GM12878 (cell line): Measurements from ENCODE around the gene PANX2. TPM values are rescaled to one million over a fixed set of nuclear protein-coding genes. Genes with fewer than 3 reads are reported as not detected.

Experiments used
- ATAC-seq: fragments of 200-7000 bp; cut with Tn5 transposase; 3 replicates; pipeline ENCODE4 v1.9.1; 2020; ENCODE audit warnings: mild to moderate bottlenecking, moderate library complexity
- BruUV-seq: library from RNA; stranded (reverse); fragments of 400-500 nt; replicated peaks from 2 replicates; lab custom pipeline; 2021; lab: Mats Ljungman, UMichigan
- CTCF ChIA-PET: fragments of 300-600 bp; sonication (Branson Sonifier 250); formaldehyde crosslinking; extraction: SDS; loops from one replicate; lab custom pipeline; 2021; ENCODE audit warnings: inconsistent platforms; lab: Yijun Ruan, JAX
- POLR2A ChIA-PET: fragments of 350-600 bp; formaldehyde crosslinking; extraction: SDS; loops from one replicate; lab custom pipeline; 2021; ENCODE audit warnings: inconsistent platforms; lab: Charles Lee
- RAD21 ChIA-PET: fragments of 300-600 bp; sonication (Branson Sonifier 250); formaldehyde crosslinking; loops from one replicate; lab custom pipeline; 2023; ENCODE audit warnings: antibody characterized with exemption; ENCODE audit not compliant: unreplicated experiment; lab: Charles Lee
- SMC1A ChIA-PET: fragments of 300-600 bp; sonication (Branson Sonifier 250); formaldehyde crosslinking; loops from one replicate; lab custom pipeline; 2023; ENCODE audit not compliant: unreplicated experiment, uncharacterized antibody; lab: Charles Lee
- DNase-seq: peaks from one replicate; pipeline ENCODE4 v3.0.0-alpha.2; 2011; ENCODE audit warnings: low read depth, low spot score
- FAIRE-seq: peaks from 3 replicates; lab custom pipeline; 2011; peaks lifted over from hg19 to GRCh38; lab: Jason Lieb, UNC
- H2AFZ ChIP-seq: 2 replicates; pipeline ENCODE4 v1.6.0; 2011; ENCODE audit warnings: low read depth, low read length, control low read depth; ENCODE audit not compliant: control insufficient read depth
- H3K27ac ChIP-seq: 2 replicates; pipeline ENCODE4 v1.5.1; 2011; ENCODE audit warnings: control low read depth; ENCODE audit not compliant: control insufficient read depth, insufficient read depth
- H3K27me3 ChIP-seq, 2 experiments: replicated peaks in 1 of 2; 2 replicates each; pipeline versions ENCODE4 v1.6.0 to v1.6.1; 2011; ENCODE audit warnings: low read length in 1 of 2; ENCODE audit not compliant: control insufficient read depth in 2 of 2, insufficient read depth in 2 of 2
- H3K36me3 ChIP-seq, 2 experiments: 2 replicates each; pipeline ENCODE4 v1.5.1; 2011; ENCODE audit warnings: low read length in 1 of 2; ENCODE audit not compliant: control insufficient read depth in 2 of 2, insufficient read depth in 2 of 2
- H3K4me1 ChIP-seq: 2 replicates; pipeline ENCODE4 v1.6.1; 2011; ENCODE audit warnings: mild to moderate bottlenecking, low read length, moderate library complexity, mixed read lengths; ENCODE audit not compliant: control insufficient read depth, insufficient read depth
- H3K4me2 ChIP-seq: 2 replicates; pipeline ENCODE4 v1.6.0; 2011; ENCODE audit warnings: control low read depth; ENCODE audit not compliant: control insufficient read depth, insufficient read depth
- H3K4me3 ChIP-seq: fragments of 200-600 bp; sonication (generic); 2 replicates; pipeline ENCODE4 v1.5.1; 2016
- H3K79me2 ChIP-seq: 2 replicates; pipeline ENCODE4 v1.6.0; 2011; ENCODE audit warnings: low read length; ENCODE audit not compliant: control insufficient read depth, insufficient read depth
- H3K9ac ChIP-seq: 2 replicates; pipeline ENCODE4 v1.8.0; 2011; ENCODE audit warnings: low read length, control low read depth, mixed read lengths; ENCODE audit not compliant: control insufficient read depth, insufficient read depth
- H3K9me3 ChIP-seq: replicated peaks from 3 replicates; pipeline ENCODE4 v1.5.1; 2011; ENCODE audit warnings: mild to moderate bottlenecking, low read length; ENCODE audit not compliant: control insufficient read depth, insufficient read depth
- H4K20me1 ChIP-seq: 2 replicates; pipeline ENCODE4 v1.6.0; 2011; ENCODE audit not compliant: control insufficient read depth, insufficient read depth
- ASH2L ChIP-seq: fragments of 300-600, 200-600 bp; sonication (generic); IDR thresholded peaks from 2 replicates; pipeline ENCODE4 v1.6.1; 2017; ENCODE audit warnings: low read depth, mild to moderate bottlenecking, borderline replicate concordance
- CBX5 ChIP-seq: sonication (generic); IDR thresholded peaks from 2 replicates; pipeline ENCODE4 v1.6.1; 2016; ENCODE audit warnings: low read depth, moderate library complexity, mild to moderate bottlenecking, inconsistent platforms
- E2F8 ChIP-seq: fragments of 450-650 bp; IDR thresholded peaks from 2 replicates; pipeline ENCODE4 v1.6.1; 2018; ENCODE audit warnings: mild to moderate bottlenecking, low read depth, moderate library complexity; ENCODE audit not compliant: partially characterized antibody
- FOXK2 ChIP-seq: fragments of 450-650 bp; IDR thresholded peaks from 2 replicates; pipeline ENCODE4 v1.6.1; 2017; ENCODE audit warnings: mild to moderate bottlenecking, moderate library complexity
- FOXM1 ChIP-seq: IDR thresholded peaks from 2 replicates; pipeline ENCODE4 v1.6.1; 2012; ENCODE audit warnings: low read depth, mild to moderate bottlenecking, inconsistent platforms, low read length, moderate library complexity
- HDAC2 ChIP-seq: fragments of 200-600 bp; sonication (generic); IDR thresholded peaks from 2 replicates; pipeline ENCODE4 v1.6.1; 2017
- KDM1A ChIP-seq: fragments of 200-600 bp; sonication (generic); IDR thresholded peaks from 2 replicates; pipeline ENCODE4 v1.6.1; 2016; ENCODE audit warnings: borderline replicate concordance
- NR2C2 ChIP-seq: IDR thresholded peaks from 2 replicates; pipeline ENCODE4 v1.6.1; 2011; ENCODE audit warnings: borderline replicate concordance, low read depth; ENCODE audit not compliant: control insufficient read depth, insufficient read length
- PAX8 ChIP-seq: fragments of 450-650 bp; IDR thresholded peaks from 2 replicates; pipeline ENCODE4 v1.6.1; 2017; ENCODE audit warnings: mild to moderate bottlenecking, moderate library complexity
- POLR2A ChIP-seq: IDR thresholded peaks from 2 replicates; pipeline ENCODE4 v1.6.1; 2011; ENCODE audit warnings: low read depth, mild to moderate bottlenecking, low read length
- POLR2AphosphoS5 ChIP-seq: IDR thresholded peaks from 2 replicates; pipeline ENCODE4 v1.6.1; 2011; ENCODE audit warnings: mild to moderate bottlenecking, low read length, inconsistent platforms
- RBBP5 ChIP-seq: fragments of 200-600 bp; sonication (generic); conservative IDR thresholded peaks from 2 replicates; pipeline ENCODE4 v1.6.1; 2016
- SMARCA5 ChIP-seq: fragments of 450-650 bp; IDR thresholded peaks from 2 replicates; pipeline ENCODE4 v1.6.1; 2017; ENCODE audit warnings: mild to moderate bottlenecking
- SMC3 ChIP-seq: IDR thresholded peaks from 2 replicates; pipeline ENCODE4 v1.6.1; 2011; ENCODE audit warnings: low read length, improper control_type of control experiment, borderline replicate concordance
- SREBF2 ChIP-seq: IDR thresholded peaks from 2 replicates; pipeline ENCODE4 v1.6.1; 2012; ENCODE audit warnings: mild to moderate bottlenecking, low read length
- TBL1XR1 ChIP-seq: IDR thresholded peaks from 2 replicates; pipeline ENCODE4 v1.6.1; 2012; ENCODE audit warnings: low read depth, low read length, improper control_type of control experiment
- TCF12 ChIP-seq: IDR thresholded peaks from 2 replicates; pipeline ENCODE4 v1.6.1; 2011; ENCODE audit warnings: low read depth, mild to moderate bottlenecking, low read length
- TCF3 ChIP-seq: IDR thresholded peaks from 2 replicates; pipeline ENCODE4 v1.6.1; 2012; ENCODE audit warnings: low read depth, mild to moderate bottlenecking, low read length, borderline replicate concordance; ENCODE audit not compliant: insufficient read depth
- WGBS: methylation state at CpG from one replicate; pipeline ENCODE4 v1.1.6; 2016; ENCODE audit warnings: low lambda C conversion rate; ENCODE audit not compliant: insufficient replicate concordance, insufficient coverage; ENCODE audit errors: missing lambda C conversion rate; 5-methylcytosine and 5-hydroxymethylcytosine counted together
- in situ Hi-C: fragments of 300-500 bp; cut with MboI; formaldehyde crosslinking; loops from 9 replicates; pipeline ENCODE4 v1.14.3; 2018; ENCODE audit warnings: mixed read lengths
- intact Hi-C: fragments of 100-400 bp; cut with micrococcal nuclease; formaldehyde crosslinking; loops from one replicate; pipeline ENCODE4 v1.14.2; 2022; ENCODE audit not compliant: unreplicated experiment
- polyA plus RNA-seq, 11 experiments: library from polyadenylated mRNA; depleted of rRNA in 4 of 11; unstranded in 6 of 11; stranded (reverse) in 5 of 11; fragments of >200 nt; fragmentation: Nextera tagmentation in 4 of 11; fragmentation: Illumina TruSeq in 1 of 11; extraction: Ambion mirVana in 4 of 11; extraction: Trizol in 1 of 11; gene quantifications; 1 replicate in 1 of 11; 2 replicates in 10 of 11; pipeline versions ENCODE4 v1.2.1 to v1.2.3, GENCODE V29; 2011 to 2016; ENCODE audit warnings: inconsistent platforms in 2 of 11, missing spikeins in 2 of 11, low read depth in 1 of 11
- total RNA-seq, 4 experiments: library from RNA; depleted of rRNA in 3 of 4; stranded (reverse); fragments of >200 nt in 3 of 4; fragmentation: Illumina TruSeq in 1 of 4; extraction: Trizol in 1 of 4; gene quantifications; 2 replicates each; pipeline versions ENCODE4 v1.2.1 to v1.2.3, GENCODE V29; 2013 to 2021
- TF ChIP-seq, protein P1 (sequence below): fragments of 450-650 bp; IDR thresholded peaks from 2 replicates; pipeline ENCODE4 v1.6.1; 2017; ENCODE audit warnings: mild to moderate bottlenecking, moderate library complexity

The PANX2 gene
- total and polyA plus RNA-seq, 10 of the 15 experiments (the other 5 are each of a cell fraction or from before 2014, with no cell fraction given), result 0.04 to 0.44 (median 0.17) TPM; not detected in 5

DNA sequence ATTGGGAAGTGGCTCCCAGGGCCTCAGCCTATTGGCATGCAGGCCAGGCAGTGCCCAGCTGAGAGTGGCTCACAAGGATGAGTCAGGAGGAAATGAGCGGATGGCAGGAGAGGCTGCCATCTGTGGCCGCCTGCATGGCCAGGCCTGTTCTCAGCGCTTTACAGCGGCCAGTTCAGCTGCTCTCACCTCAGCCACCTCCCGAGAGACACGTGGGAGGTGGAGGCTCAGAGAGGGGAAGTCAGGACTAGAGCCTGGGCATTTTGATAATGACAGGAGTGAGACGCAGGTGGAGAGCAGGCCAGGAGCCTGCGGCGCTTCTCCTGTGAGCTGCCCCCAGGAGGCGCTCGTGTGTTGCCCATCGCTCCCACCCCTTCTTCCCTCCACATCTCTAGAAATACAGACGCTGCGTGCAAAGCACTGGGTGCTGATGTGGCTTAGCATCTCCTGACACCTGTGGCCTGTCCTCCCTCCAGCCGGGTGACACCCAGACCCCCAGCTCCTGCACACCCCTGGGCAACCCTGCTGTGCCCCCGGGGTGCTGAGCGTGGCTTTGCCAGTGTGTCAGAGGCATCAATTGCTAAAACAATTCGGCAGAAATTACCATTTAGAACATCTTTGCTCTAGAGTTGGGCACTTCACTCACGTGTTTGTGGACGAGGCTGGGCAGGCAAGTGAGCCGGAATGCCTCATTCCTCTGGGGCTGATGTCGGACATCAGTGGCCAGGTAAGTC is 21.4 kb upstream of the PANX2 start:
- FAIRE-seq, result peak; percentile 31
- Histone ChIP-seq H3K79me2 (no peaks in the 10 kb centered on the region), H3K4me2 (no peak overlapping the region), H4K20me1 (no peaks in the 10 kb centered on the region), H3K9ac (no peak overlapping the region), H2AFZ (peak overlapping the region; percentile 47), H3K9me3 (no peaks in the 10 kb centered on the region), H3K4me3 (no peak overlapping the region), H3K27me3 (no peaks in the 10 kb centered on the region; a peak in 2 of 4 replicates), H3K36me3 (no peaks in the 10 kb centered on the region), H3K27ac (no peak overlapping the region), H3K4me1 (no peaks in the 10 kb centered on the region)
- ChIA-PET SMC1A (interaction anchor here (0.8 to 1.8 kb wide), 4 partner anchors 38 to 249 kb away, joined by 3 to 5 read pairs (median 3); no protein-coding TSS in a partner anchor), CTCF (interaction anchor here (0.6 to 2.4 kb wide), 15 partner anchors 9 to 472 kb away, joined by 3 to 15 read pairs (median 3); partner anchors contain the start of gene DENND6B), POLR2A (interaction anchor here (1.3 kb wide), 1 partner anchor 42 kb away, joined by 3 read pairs; no protein-coding TSS in a partner anchor), RAD21 (interaction anchor here (0.7 to 1.1 kb wide), 3 partner anchors 43 to 79 kb away, joined by 3 to 4 read pairs (median 3); no protein-coding TSS in a partner anchor)
- peak; percentile 35 for DNase-seq
- intact Hi-C loops (loop anchor here (1.0 kb wide), 2 partner anchors 60 to 218 kb away; no protein-coding TSS in a partner anchor), in situ Hi-C loops (loop anchor here (5.0 kb wide), 1 partner anchor 63 kb away; no protein-coding TSS in a partner anchor)
- peak; percentile 99 for ATAC-seq
- BruUV-seq, result no TSS peak
- 16% methylated on average over 22 of the region's 22 CpGs for WGBS
- TF ChIP-seq TCF12 (peak; percentile 51; the same call in 1 of the 2 replicates), POLR2AphosphoS5 (no peak), E2F8 (no peak), PAX8 (no peak), KDM1A (no peak), POLR2A (no peak), HDAC2 (no peak), FOXM1 (no peak), SMC3 (peak; percentile 98), TCF3 (0 out of 2 replicates have a peak, but pooled peaks have one; percentile 14), RBBP5 (no peak), CBX5 (no peak), TBL1XR1 (no peak), NR2C2 (no peak), ASH2L (no peak), SMARCA5 (peak; percentile 62; the same call in 1 of the 2 replicates), FOXK2 (no peak), SREBF2 (no peak)
- TF ChIP-seq, protein P1, sequence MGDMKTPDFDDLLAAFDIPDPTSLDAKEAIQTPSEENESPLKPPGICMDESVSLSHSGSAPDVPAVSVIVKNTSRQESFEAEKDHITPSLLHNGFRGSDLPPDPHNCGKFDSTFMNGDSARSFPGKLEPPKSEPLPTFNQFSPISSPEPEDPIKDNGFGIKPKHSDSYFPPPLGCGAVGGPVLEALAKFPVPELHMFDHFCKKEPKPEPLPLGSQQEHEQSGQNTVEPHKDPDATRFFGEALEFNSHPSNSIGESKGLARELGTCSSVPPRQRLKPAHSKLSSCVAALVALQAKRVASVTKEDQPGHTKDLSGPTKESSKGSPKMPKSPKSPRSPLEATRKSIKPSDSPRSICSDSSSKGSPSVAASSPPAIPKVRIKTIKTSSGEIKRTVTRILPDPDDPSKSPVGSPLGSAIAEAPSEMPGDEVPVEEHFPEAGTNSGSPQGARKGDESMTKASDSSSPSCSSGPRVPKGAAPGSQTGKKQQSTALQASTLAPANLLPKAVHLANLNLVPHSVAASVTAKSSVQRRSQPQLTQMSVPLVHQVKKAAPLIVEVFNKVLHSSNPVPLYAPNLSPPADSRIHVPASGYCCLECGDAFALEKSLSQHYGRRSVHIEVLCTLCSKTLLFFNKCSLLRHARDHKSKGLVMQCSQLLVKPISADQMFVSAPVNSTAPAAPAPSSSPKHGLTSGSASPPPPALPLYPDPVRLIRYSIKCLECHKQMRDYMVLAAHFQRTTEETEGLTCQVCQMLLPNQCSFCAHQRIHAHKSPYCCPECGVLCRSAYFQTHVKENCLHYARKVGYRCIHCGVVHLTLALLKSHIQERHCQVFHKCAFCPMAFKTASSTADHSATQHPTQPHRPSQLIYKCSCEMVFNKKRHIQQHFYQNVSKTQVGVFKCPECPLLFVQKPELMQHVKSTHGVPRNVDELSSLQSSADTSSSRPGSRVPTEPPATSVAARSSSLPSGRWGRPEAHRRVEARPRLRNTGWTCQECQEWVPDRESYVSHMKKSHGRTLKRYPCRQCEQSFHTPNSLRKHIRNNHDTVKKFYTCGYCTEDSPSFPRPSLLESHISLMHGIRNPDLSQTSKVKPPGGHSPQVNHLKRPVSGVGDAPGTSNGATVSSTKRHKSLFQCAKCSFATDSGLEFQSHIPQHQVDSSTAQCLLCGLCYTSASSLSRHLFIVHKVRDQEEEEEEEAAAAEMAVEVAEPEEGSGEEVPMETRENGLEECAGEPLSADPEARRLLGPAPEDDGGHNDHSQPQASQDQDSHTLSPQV, result 0 out of 2 replicates have a peak, but pooled peaks have one; percentile 42
